ENCODE data around the gene SPSB4. TPM values are rescaled to one million over a fixed set of nuclear protein-coding genes. Genes with fewer than 3 reads are reported as not detected.

Gene SPSB4
- total RNA-seq, 1 donor = not detected

GRCh38 chr3:141067206-141067974 lies 16.2 kb downstream of the SPSB4 start:
- no peak for TF ChIP-seq CTCF (IDR thresholded peaks at IDR 0.05; ENCODE audit: insufficient read depth, low read length)
- DNase-seq (ENCODE audit: low read depth) = no peak
- no peak overlapping the region for H3K4me3 ChIP-seq (ENCODE audit: low read depth, low read length)

- no peak for TF ChIP-seq CTCF (IDR thresholded peaks at IDR 0.05; ENCODE audit: insufficient read depth, low read length)
- no peak for DNase-seq (ENCODE audit: low read depth)
- no peak overlapping the region for H3K4me3 ChIP-seq (ENCODE audit: low read depth, low read length)
Measured at GRCh38 chr3:141070229-141070628, 19.1 kb downstream of the SPSB4 start.

GRCh38 chr3:141070727-141071357 lies 19.7 kb downstream of the SPSB4 start:
- no peak for TF ChIP-seq CTCF (IDR thresholded peaks at IDR 0.05; ENCODE audit: insufficient read depth, low read length)
- no peak for DNase-seq (ENCODE audit: low read depth)
- H3K4me3 ChIP-seq (ENCODE audit: low read depth, low read length) = no peak overlapping the region

GRCh38 chr3:141071681-141072260 lies 20.6 kb downstream of the SPSB4 start:
- H3K4me3 ChIP-seq (ENCODE audit: low read depth, low read length) = no peak overlapping the region
- DNase-seq (ENCODE audit: low read depth) = no peak
- TF ChIP-seq CTCF (IDR thresholded peaks at IDR 0.05; ENCODE audit: insufficient read depth, low read length) = no peak

- DNase-seq (ENCODE audit: low read depth) = no peak
- no peak overlapping the region for H3K4me3 ChIP-seq (ENCODE audit: low read depth, low read length)
- no peak for TF ChIP-seq CTCF (IDR thresholded peaks at IDR 0.05; ENCODE audit: insufficient read depth, low read length)
Measured at GRCh38 chr3:141072950-141073349, 21.8 kb downstream of the SPSB4 start.

- no peak for DNase-seq (ENCODE audit: low read depth)
- TF ChIP-seq CTCF (IDR thresholded peaks at IDR 0.05; ENCODE audit: insufficient read depth, low read length) = no peak
- no peak overlapping the region for H3K4me3 ChIP-seq (ENCODE audit: low read depth, low read length)
Measured at GRCh38 chr3:141073580-141073979, 22.4 kb downstream of the SPSB4 start.
